SH-SY5Y (cell line): ENCODE measurements around the gene HSD11B1L.

Experiments
- GATA2 ChIP-seq: IDR thresholded peaks from 2 replicates; pipeline ENCODE4 v1.6.1; 2011; ENCODE audit warnings: mild to moderate bottlenecking, low read depth, low read length
- GATA3 ChIP-seq: IDR thresholded peaks from 2 replicates; pipeline ENCODE4 v1.6.1; 2011; ENCODE audit warnings: low read depth, mild to moderate bottlenecking, low read length, moderate library complexity

- TF ChIP-seq GATA2 (no peak), GATA3 (no peak)
Measured at GRCh38 chr19:5646703-5647102, 34.1 kb upstream of the HSD11B1L start.
